ENCODE measurements around the gene CARHSP1. TPM values are rescaled to one million over a fixed set of nuclear protein-coding genes. Genes with fewer than 3 reads are reported as not detected.

The CARHSP1 gene
- total RNA-seq, 5 donors from 2014 or later (not counting 1 experiment from before 2014, with no cell fraction given): 32.9 to 44.3 (median 41.8) TPM

- peaks cover 10 to 51% of the 10 kb centered on the region in 2 donors for H3K36me3 ChIP-seq (ENCODE audit: control insufficient read depth in 2 of 2, extremely low read depth in 1 of 2, insufficient read depth in 1 of 2, low read length in 1 of 2)
- no peak overlapping the region for H3K4me3 Mint-ChIP-seq
- CTCF ChIA-PET: interaction anchor here in 1 of 2 donors (0.5 kb wide), 1 partner anchor 159 kb away, joined by 3 read pairs; no protein-coding TSS in a partner anchor
- DNase-seq: no peak
- no peaks in the 10 kb centered on the region for H3K9me3 ChIP-seq
- POLR2A ChIA-PET: no interaction called here
- ATAC-seq (replicated peaks in 1 of 4): no peak
- H3K4me1 Mint-ChIP-seq: peaks cover 38 to 49% (median 38%) of the 10 kb centered on the region in 3 donors
- H3K4me1 ChIP-seq (ENCODE audit: control insufficient read depth in 1 of 2, extremely low read depth in 1 of 2, insufficient read depth in 2 of 2, low read length in 2 of 2): peaks cover 0 to 15% of the 10 kb centered on the region in 2 experiments
- H3K4me3 ChIP-seq (ENCODE audit: control insufficient read depth in 1 of 2, extremely low read depth in 1 of 2, low read length in 1 of 2): no peak overlapping the region
- H3K27me3 ChIP-seq (replicated peaks in 1 of 2; ENCODE audit: control insufficient read depth in 2 of 2, extremely low read depth in 1 of 2, insufficient read depth in 2 of 2, low read length in 1 of 2): no peaks in the 10 kb centered on the region
- 72% methylated on average over 7 of the region's 7 CpGs for WGBS (ENCODE audit: insufficient coverage)
- no peaks in the 10 kb centered on the region for H3K27me3 Mint-ChIP-seq
- peak overlapping the region; percentile 46 to 58 for H3K27ac Mint-ChIP-seq
- no peaks in the 10 kb centered on the region for H3K9me3 Mint-ChIP-seq
- H3K36me3 Mint-ChIP-seq: peaks cover 27% of the 10 kb centered on the region
- no peak overlapping the region for H3K27ac ChIP-seq (ENCODE audit: low read length)
Measured at GRCh38 chr16:8853611-8854010, 15.2 kb downstream of the CARHSP1 start.

DNA sequence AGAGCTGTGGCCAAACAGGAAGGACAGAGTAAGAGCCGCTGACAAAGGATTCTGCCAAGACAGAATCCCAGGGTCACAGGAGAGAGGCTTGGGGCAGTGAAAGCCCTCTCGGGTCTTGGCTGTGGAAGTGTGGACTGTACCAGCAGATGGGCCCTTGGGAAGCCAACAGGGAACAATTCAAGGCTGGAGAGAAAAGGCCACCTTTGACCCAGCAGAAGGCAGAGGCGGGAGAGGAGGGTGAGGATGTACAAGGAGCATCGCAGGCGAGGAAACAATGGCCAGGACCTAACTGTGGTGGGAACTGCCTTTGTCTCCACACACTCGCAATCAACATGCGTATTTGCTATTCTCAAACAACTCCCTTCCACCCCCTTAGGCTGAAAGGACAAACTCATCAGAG, 15.7 kb downstream of the CARHSP1 start:
- peaks cover 36 to 48% (median 38%) of the 10 kb centered on the region in 3 donors for H3K4me1 Mint-ChIP-seq
- no peaks in the 10 kb centered on the region for H3K9me3 Mint-ChIP-seq
- H3K27me3 Mint-ChIP-seq: no peaks in the 10 kb centered on the region
- WGBS (ENCODE audit: insufficient coverage): 84% methylated on average over 3 of the region's 7 CpGs
- peaks cover 25% of the 10 kb centered on the region for H3K36me3 Mint-ChIP-seq
- no peak for ATAC-seq (replicated peaks in 1 of 4)
- Histone ChIP-seq H3K4me3 (ENCODE audit: control insufficient read depth in 1 of 2, extremely low read depth in 1 of 2, low read length in 1 of 2) (no peak overlapping the region), H3K27me3 (replicated peaks in 1 of 2; ENCODE audit: control insufficient read depth in 2 of 2, extremely low read depth in 1 of 2, insufficient read depth in 2 of 2, low read length in 1 of 2) (no peaks in the 10 kb centered on the region), H3K36me3 (ENCODE audit: control insufficient read depth in 2 of 2, extremely low read depth in 1 of 2, insufficient read depth in 1 of 2, low read length in 1 of 2) (peaks cover 9 to 51% of the 10 kb centered on the region in 2 donors), H3K9me3 (no peaks in the 10 kb centered on the region), H3K27ac (ENCODE audit: low read length) (no peak overlapping the region), H3K4me1 (ENCODE audit: control insufficient read depth in 1 of 2, extremely low read depth in 1 of 2, insufficient read depth in 2 of 2, low read length in 2 of 2) (peaks cover 0 to 15% of the 10 kb centered on the region in 2 experiments)
- ChIA-PET CTCF (no interaction called here), POLR2A (no interaction called here)
- DNase-seq: no peak
- H3K4me3 Mint-ChIP-seq: no peak overlapping the region
- peak overlapping the region; percentile 49 to 58 for H3K27ac Mint-ChIP-seq

- Mint-ChIP-seq H3K4me1 (peaks cover 31 to 44% (median 33%) of the 10 kb centered on the region in 3 donors), H3K27me3 (no peaks in the 10 kb centered on the region), H3K27ac (peak overlapping the region in 1 of 2 donors; percentile 58), H3K36me3 (peaks cover 25% of the 10 kb centered on the region), H3K4me3 (no peak overlapping the region), H3K9me3 (no peaks in the 10 kb centered on the region)
- no peaks in the 10 kb centered on the region for H3K27me3 ChIP-seq (replicated peaks in 1 of 2; ENCODE audit: control insufficient read depth in 2 of 2, extremely low read depth in 1 of 2, insufficient read depth in 2 of 2, low read length in 1 of 2)
- no peak overlapping the region for H3K27ac ChIP-seq (ENCODE audit: low read length)
- DNase-seq (no peak), ATAC-seq (replicated peaks in 1 of 4) (no peak)
- H3K4me1 ChIP-seq (ENCODE audit: control insufficient read depth in 1 of 2, extremely low read depth in 1 of 2, insufficient read depth in 2 of 2, low read length in 2 of 2): peaks cover 0 to 15% of the 10 kb centered on the region in 2 experiments
- POLR2A ChIA-PET: no interaction called here
- no peaks in the 10 kb centered on the region for H3K9me3 ChIP-seq
- WGBS (ENCODE audit: insufficient coverage): 85% methylated on average over 6 of the region's 8 CpGs
- H3K4me3 ChIP-seq (ENCODE audit: control insufficient read depth in 1 of 2, extremely low read depth in 1 of 2, low read length in 1 of 2): no peak overlapping the region
- CTCF ChIA-PET: no interaction called here
- H3K36me3 ChIP-seq (ENCODE audit: control insufficient read depth in 2 of 2, extremely low read depth in 1 of 2, insufficient read depth in 1 of 2, low read length in 1 of 2): peaks cover 9 to 52% of the 10 kb centered on the region in 2 donors
Measured at GRCh38 chr16:8852534-8852933, 16.3 kb downstream of the CARHSP1 start.

DNA sequence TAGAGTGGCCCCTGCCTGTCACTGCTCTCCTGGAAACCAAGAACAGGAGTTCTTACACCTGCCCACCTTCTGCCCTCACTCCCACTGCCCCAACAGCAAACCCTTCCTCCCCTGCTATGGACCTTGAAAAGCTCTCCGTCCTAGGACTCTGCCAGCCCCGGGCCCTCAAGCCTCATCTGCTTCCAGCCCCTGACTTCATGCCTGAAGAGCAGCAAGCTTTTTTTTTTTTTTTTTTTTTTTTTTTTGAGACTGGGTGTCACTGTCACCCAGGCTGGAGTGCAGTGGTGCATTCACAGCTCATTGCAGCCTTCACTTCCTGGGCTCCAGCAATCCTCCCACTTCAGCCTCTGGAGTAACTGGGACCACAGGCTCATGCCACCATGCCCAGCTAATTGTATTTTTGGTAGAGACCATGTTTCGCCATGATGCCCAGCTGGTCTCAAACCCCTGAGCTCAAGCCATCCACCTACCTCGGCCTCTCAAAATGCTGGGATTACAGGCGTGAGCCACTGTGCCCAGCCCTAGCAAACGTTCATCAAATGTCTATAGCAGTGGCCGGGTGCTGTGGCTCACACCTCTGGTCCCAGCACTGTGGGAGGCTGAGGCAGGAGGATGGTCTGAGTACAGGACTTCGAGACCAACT, 16.9 kb downstream of the CARHSP1 start:
- Mint-ChIP-seq H3K9me3 (no peaks in the 10 kb centered on the region), H3K4me3 (no peak overlapping the region), H3K4me1 (peaks cover 25 to 42% (median 31%) of the 10 kb centered on the region in 3 donors), H3K27me3 (no peaks in the 10 kb centered on the region), H3K36me3 (peaks cover 23% of the 10 kb centered on the region), H3K27ac (peak overlapping the region in 1 of 2 donors; percentile 52)
- Histone ChIP-seq H3K9me3 (no peaks in the 10 kb centered on the region), H3K27me3 (replicated peaks in 1 of 2; ENCODE audit: control insufficient read depth in 2 of 2, extremely low read depth in 1 of 2, insufficient read depth in 2 of 2, low read length in 1 of 2) (no peaks in the 10 kb centered on the region), H3K4me1 (ENCODE audit: control insufficient read depth in 1 of 2, extremely low read depth in 1 of 2, insufficient read depth in 2 of 2, low read length in 2 of 2) (peaks cover 0 to 13% of the 10 kb centered on the region in 2 experiments), H3K27ac (ENCODE audit: low read length) (no peak overlapping the region), H3K4me3 (ENCODE audit: control insufficient read depth in 1 of 2, extremely low read depth in 1 of 2, low read length in 1 of 2) (no peak overlapping the region), H3K36me3 (ENCODE audit: control insufficient read depth in 2 of 2, extremely low read depth in 1 of 2, insufficient read depth in 1 of 2, low read length in 1 of 2) (peaks cover 9 to 54% of the 10 kb centered on the region in 2 donors)
- WGBS (ENCODE audit: insufficient coverage): 77% methylated on average over 4 of the region's 8 CpGs
- ChIA-PET POLR2A (no interaction called here), CTCF (interaction anchor here (0.6 to 0.8 kb wide), 3 partner anchors 28 to 957 kb away, joined by 3 to 4 read pairs (median 4); no protein-coding TSS in a partner anchor)
- ATAC-seq (replicated peaks in 1 of 4) (no peak), DNase-seq (no peak)

- Mint-ChIP-seq H3K27me3 (no peaks in the 10 kb centered on the region), H3K4me1 (peaks cover 15 to 34% (median 27%) of the 10 kb centered on the region in 3 donors), H3K9me3 (no peaks in the 10 kb centered on the region), H3K36me3 (peaks cover 14% of the 10 kb centered on the region), H3K27ac (peak overlapping the region; percentile 83 to 84), H3K4me3 (no peak overlapping the region)
- DNase-seq (peak in 1 of 35 experiments; percentile 17), ATAC-seq (replicated peaks in 1 of 4) (peak in 2 of 4 experiments; percentile 19 to 27)
- ChIA-PET POLR2A (no interaction called here), CTCF (no interaction called here)
- Histone ChIP-seq H3K27me3 (replicated peaks in 1 of 2; ENCODE audit: control insufficient read depth in 2 of 2, extremely low read depth in 1 of 2, insufficient read depth in 2 of 2, low read length in 1 of 2) (no peaks in the 10 kb centered on the region), H3K4me3 (ENCODE audit: control insufficient read depth in 1 of 2, extremely low read depth in 1 of 2, low read length in 1 of 2) (no peak overlapping the region), H3K27ac (ENCODE audit: low read length) (no peak overlapping the region), H3K36me3 (ENCODE audit: control insufficient read depth in 2 of 2, extremely low read depth in 1 of 2, insufficient read depth in 1 of 2, low read length in 1 of 2) (peaks cover 9 to 45% of the 10 kb centered on the region in 2 donors), H3K4me1 (ENCODE audit: control insufficient read depth in 1 of 2, extremely low read depth in 1 of 2, insufficient read depth in 2 of 2, low read length in 2 of 2) (peaks cover 0 to 7% of the 10 kb centered on the region in 2 experiments), H3K9me3 (no peaks in the 10 kb centered on the region)
- WGBS (ENCODE audit: insufficient coverage): 33% methylated on average over 4 of the region's 11 CpGs
Measured at GRCh38 chr16:8850279-8850885, 18.4 kb downstream of the CARHSP1 start.

DNA sequence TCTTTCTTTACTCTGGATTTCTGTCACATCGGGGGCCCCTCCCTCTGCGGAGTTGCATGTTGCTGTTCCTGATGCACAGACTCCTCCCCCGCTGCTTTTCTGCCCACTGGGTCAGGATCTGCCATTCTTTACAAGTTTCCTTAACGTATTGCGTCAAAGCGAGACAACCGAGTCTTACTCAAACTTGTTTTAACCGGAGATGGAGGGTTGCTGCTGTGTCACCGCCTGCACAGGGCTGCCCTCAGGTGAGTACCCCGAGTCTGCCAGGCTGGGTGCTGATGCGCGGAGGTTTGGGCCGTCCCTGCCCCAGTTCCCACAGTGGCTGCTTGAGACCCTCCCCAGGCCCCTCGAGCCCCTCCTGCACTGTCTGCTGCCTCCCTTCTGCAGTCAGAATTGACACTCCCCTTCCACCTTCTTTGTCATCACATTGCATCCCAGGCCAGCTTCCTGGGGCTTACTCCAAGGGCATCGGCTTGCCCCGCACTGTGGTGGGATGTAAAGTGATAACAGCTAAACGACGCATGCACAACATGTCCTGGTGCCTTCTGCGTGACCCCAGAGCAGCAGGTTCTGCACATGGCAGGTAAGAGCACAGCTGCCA, 19.3 kb downstream of the CARHSP1 start:
- Histone ChIP-seq H3K27ac (ENCODE audit: low read length) (no peak overlapping the region), H3K4me1 (ENCODE audit: control insufficient read depth in 1 of 2, extremely low read depth in 1 of 2, insufficient read depth in 2 of 2, low read length in 2 of 2) (peaks cover 0 to 7% of the 10 kb centered on the region in 2 experiments), H3K27me3 (replicated peaks in 1 of 2; ENCODE audit: control insufficient read depth in 2 of 2, extremely low read depth in 1 of 2, insufficient read depth in 2 of 2, low read length in 1 of 2) (no peaks in the 10 kb centered on the region), H3K9me3 (no peaks in the 10 kb centered on the region), H3K4me3 (ENCODE audit: control insufficient read depth in 1 of 2, extremely low read depth in 1 of 2, low read length in 1 of 2) (no peak overlapping the region), H3K36me3 (ENCODE audit: control insufficient read depth in 2 of 2, extremely low read depth in 1 of 2, insufficient read depth in 1 of 2, low read length in 1 of 2) (peaks cover 9 to 39% of the 10 kb centered on the region in 2 donors)
- Mint-ChIP-seq H3K4me3 (peak overlapping the region in 1 of 3 donors; percentile 11), H3K36me3 (peaks cover 18% of the 10 kb centered on the region), H3K9me3 (no peaks in the 10 kb centered on the region), H3K27me3 (no peaks in the 10 kb centered on the region), H3K4me1 (peaks cover 17 to 30% (median 28%) of the 10 kb centered on the region in 3 donors), H3K27ac (peak overlapping the region; percentile 16 to 83)
- ChIA-PET POLR2A (no interaction called here), CTCF (no interaction called here)
- ATAC-seq (replicated peaks in 1 of 4): no peak
- DNase-seq: no peak
- WGBS (ENCODE audit: insufficient coverage): 100% methylated on average over 10 of the region's 19 CpGs
